NCI-H2107 treated with DMSO at 0.1 percent for 48 hours (cell line): Measurements from ENCODE around the gene MORF4L1.
"Not testable (repeated sequence)": the region's sequence is repeated elsewhere in the genome, so short reads cannot be mapped to it uniquely, and the experiment has no call there.

Source experiments
- DNase-seq: peaks from one replicate; lab custom pipeline; 2025; ENCODE audit not compliant: unreplicated experiment; lab: John Stamatoyannopoulos, UW

MORF4L1 gene

GRCh38 chr15:78925076-78925624 is 52.5 kb downstream of the MORF4L1 start:
- DNase-seq: no peak

- DNase-seq: no peak
Measured at GRCh38 chr15:78925956-78926743, 53.5 kb downstream of the MORF4L1 start.

GRCh38 chr15:78927077-78927790 is 54.5 kb downstream of the MORF4L1 start:
- no peak for DNase-seq

GRCh38 chr15:78928176-78928575 is 55.5 kb downstream of the MORF4L1 start:
- not testable (repeated sequence) for DNase-seq

GRCh38 chr15:78928616-78929093 is 56.0 kb downstream of the MORF4L1 start:
- DNase-seq: no peak

GRCh38 chr15:78929536-78930264 is 57.0 kb downstream of the MORF4L1 start:
- no peak for DNase-seq

GRCh38 chr15:78930577-78931388 is 58.1 kb downstream of the MORF4L1 start:
- no peak for DNase-seq

- no peak for DNase-seq
Measured at GRCh38 chr15:78931439-78932257, 59.0 kb downstream of the MORF4L1 start.

GRCh38 chr15:78932258-78932808 is 59.6 kb downstream of the MORF4L1 start:
- no peak for DNase-seq

GRCh38 chr15:78933187-78933822 is 60.6 kb downstream of the MORF4L1 start:
- DNase-seq: no peak

GRCh38 chr15:78933823-78934654 is 61.3 kb downstream of the MORF4L1 start:
- DNase-seq: no peak

GRCh38 chr15:78934655-78935023 is 61.9 kb downstream of the MORF4L1 start:
- DNase-seq: no peak

- DNase-seq: no peak
Measured at GRCh38 chr15:78937132-78937739, 64.5 kb downstream of the MORF4L1 start.

- no peak for DNase-seq
Measured at GRCh38 chr15:78938658-78939488, 66.2 kb downstream of the MORF4L1 start.

GRCh38 chr15:78942741-78943140 is 70.1 kb downstream of the MORF4L1 start:
- DNase-seq: no peak

- no peak for DNase-seq
Measured at GRCh38 chr15:78943692-78944091, 71.0 kb downstream of the MORF4L1 start.

GRCh38 chr15:78944202-78944625 is 71.5 kb downstream of the MORF4L1 start:
- DNase-seq: no peak
